HuH-7.5 (cell line): ENCODE data around the gene PPP1R12C.
A peak's percentile ranks its signal among the peaks of the same experiment; 100 is the strongest.

Experiments
- DNase-seq: peaks from one replicate; pipeline ENCODE4 v3.0.0; 2011; ENCODE audit warnings: low spot score

PPP1R12C gene

DNA sequence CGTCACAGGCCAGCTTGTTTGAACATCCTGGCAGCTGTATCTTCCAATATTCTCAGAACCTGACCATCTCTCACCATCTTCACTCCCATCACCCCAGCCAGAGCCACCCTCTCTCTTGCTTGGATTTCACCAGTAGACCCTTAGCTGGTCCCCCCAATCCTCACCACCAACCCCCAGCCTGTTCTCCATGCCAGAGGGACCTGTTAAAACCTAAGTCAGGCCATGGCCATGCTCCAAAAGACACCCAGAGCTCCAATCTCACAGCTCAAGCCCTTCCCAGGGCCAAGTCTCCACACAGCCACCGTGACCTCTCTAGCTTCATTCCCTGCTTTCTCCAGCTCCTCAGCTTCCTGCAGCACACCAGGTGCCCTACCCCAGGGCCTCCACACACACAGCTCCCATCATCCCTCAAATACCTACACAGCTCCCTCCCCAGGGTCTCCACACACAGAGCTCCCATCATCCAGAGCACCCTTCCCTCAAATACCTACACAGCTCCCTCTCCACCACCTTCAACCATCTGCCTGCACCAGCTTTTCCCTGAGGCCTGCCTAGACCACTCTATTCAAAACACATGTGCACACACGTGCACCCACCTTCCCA, 28.0 kb downstream of the PPP1R12C start:
- no peak for DNase-seq

DNA sequence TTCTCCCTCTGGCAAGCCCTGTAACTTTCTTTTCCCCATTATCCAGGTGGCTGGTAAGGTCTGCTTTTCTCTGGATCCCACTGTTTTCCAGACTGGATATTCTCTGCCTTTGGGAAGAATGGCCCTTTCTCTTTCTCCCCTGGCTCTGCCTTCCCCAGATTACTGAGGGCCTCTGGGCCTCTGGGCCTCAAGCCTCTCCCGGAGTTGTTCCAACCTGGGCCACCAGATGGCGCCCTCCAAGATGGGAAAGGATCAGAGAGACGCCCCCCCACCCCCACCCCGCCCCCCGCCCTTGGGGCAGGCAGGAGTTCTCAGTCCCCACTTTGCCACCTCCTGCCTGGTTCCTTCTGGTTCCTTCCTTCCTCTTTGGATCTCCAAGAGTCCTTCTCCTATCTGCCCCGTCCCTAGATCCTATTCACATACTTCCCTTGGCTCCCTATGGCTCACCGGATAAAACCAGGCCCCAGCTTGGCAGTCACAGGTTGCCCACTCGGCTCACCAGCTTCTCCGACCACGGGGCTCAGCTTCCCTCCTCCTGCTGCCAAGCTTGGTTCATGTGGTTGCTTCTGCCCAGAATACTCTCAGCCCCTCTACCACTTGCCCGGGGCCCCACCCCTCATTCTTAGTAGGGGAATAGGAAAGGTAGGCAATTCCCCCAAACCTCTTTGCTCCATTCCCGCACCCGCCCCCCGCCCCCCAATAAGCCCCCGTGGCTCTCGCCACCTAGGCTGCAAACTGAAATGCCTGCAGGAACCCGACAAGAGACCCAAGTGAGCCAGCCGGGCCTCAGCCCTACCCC, 28.7 kb downstream of the PPP1R12C start:
- DNase-seq, result peak; percentile 96

DNA sequence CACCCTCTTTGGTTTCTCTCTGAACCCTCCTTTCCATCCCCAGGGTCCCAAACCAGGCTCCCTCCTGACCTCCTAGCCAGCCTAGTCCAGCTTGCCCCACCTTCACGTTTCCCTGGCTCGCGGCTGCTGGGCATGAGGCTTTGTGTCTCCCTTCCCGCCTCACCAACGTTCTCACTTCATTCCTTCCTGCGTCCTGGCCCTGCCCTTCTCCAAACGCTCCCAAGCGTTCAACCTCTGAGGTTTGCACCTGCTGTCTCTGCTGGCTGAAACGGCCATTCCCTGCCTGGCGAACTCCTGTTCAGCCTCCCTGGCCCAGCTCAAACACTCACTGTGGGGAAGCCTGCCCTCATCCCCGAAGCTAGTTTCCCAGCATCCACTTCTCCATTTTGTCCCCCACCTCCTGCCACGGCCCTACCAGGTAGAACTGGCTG, 29.4 kb downstream of the PPP1R12C start:
- no peak for DNase-seq

DNA sequence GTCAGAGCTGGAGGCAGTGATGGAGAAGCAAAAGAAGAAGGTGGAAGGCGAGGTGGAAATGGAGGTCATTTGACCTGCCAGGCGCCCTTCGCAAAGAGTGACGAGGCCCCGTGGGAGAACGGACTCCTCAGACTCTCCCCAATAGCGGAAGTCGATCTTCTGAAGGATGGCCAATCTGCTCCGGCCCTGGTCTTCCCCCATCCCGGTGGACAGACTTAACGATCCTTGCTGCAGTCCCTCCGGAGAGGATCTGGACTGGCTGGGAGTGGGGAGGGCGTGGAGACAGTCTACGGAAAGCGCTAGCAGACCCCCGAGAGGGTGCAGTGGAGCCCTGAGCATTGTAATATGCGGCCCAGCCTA, 29.9 kb downstream of the PPP1R12C start:
- no peak for DNase-seq

DNA sequence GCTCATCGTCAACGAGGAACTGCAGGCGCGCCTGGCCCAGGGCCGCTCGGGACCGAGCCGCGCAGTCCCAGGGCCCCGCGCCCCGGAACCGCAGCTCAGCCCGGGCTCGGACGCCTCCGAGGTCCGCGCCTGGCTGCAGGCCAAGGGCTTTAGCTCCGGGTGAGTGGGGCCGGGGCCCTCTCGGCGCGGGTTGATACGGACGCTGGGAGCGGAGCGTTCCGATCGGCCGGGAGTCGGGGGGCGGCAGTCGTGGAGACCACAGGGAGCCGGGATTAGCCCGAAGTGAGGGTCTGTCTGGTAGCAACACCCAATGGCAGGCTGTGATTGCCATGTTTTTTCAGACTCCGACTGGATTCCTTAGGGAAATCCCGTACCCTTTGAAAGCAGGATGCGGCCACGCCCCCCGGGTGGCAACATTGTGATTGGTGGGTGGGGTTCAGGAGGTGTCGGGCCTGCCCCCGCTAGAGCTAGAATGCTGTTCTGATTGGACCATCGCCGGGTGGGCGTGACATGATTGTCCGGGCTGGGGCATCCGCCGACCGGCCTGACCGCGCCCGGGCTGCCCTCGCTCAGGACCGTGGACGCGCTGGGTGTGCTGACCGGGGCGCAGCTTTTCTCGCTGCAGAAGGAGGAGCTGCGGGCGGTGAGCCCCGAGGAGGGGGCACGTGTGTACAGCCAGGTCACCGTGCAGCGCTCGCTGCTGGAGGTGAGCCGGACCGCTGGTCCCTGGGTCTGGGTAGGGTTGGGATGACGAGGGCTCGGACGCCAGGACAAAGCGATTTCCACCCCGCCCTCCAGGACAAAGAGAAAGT, 30.5 kb downstream of the PPP1R12C start:
- DNase-seq, result no peak

DNA sequence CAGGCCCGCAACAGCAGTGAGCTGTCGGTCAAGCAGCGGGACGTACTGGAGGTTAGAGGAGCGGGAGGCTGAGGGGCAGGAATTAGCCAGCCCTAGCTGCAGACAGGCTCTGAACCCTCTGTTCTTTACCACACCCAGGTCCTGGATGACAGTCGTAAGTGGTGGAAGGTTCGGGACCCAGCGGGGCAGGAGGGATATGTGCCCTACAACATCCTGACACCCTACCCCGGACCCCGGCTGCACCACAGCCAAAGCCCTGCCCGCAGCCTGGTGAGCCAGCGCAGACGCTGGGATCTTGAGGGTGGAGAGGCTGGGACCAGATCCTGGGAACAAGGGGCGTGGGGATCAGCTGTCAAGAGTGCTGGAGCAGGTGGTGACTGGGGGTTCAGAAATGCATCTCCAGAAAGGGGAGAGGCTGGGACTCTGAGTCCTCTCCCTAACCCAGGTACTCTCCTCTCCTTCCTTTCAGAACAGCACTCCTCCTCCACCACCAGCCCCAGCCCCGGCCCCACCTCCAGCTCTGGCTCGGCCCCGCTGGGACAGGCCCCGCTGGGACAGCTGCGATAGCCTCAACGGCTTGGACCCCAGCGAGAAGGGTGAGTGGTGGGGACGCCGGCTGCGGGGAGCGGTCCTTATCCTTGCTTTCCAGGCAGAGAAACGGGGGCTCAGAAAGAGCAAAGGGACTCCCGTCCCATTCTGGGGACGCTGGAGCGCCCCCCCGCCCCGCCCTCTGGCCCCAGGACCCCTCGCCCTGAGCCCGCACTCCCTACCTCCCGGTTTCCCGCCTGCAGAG, 31.3 kb downstream of the PPP1R12C start:
- DNase-seq, result peak; percentile 47

DNA sequence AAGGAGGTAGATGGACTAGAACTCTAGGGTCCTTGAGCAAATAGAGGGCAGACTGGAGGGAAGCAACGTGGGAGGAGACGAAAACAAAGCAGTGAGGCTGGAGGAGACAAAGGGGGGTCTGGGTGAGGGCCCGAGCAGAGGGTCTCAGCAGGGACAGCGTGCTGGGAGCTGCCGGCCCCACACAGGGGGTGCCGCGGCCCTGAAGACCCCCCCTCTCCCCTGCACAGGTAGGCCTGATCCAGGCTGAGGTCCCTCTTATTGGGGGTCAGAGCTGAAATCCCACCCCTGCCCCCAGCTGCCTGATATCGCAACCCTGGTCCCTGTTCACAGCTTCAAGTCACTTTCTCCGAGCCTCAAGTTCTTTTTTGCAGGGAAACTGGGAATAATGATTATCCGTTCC, 33.0 kb downstream of the PPP1R12C start:
- no peak for DNase-seq

DNA sequence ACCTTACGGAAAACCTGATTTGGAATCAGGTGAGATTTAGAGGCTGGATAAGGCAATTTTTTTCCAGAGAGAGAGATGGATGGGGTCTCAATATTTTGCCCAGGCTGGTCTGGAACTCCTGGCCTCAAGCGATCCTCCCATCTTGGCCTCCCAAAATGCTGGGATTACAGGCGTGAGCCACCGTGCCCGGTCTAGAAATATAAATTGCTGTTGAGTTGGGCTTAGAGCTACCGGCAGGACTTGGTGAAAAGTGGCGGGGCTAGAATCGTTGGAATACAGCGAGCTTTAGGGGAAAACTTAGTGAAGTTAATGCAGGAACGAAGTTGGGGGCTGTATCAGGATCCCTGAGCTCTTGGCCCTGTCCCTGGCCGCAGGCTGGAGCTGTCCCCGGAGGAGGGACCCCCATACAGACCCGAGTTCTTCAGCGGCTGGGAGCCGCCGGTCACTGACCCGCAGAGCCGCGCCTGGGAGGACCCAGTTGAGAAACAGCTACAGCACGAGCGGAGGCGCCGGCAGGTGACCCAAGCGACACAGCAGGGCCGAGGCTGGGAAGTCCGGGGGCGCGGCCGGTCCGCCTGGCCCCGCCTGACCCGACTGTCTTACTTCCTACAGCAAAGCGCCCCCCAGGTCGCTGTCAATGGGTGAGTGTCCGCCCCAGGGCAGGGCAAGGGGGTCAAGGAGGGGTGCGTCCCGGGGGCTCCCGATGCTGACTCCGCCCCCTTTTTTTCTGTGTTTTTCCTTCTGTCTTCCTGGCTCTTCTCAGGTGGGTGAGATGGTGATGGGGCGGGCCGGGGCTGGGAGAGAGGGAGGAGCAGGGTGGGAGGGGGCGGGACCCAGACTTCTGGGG, 34.2 kb downstream of the PPP1R12C start:
- DNase-seq, result peak; percentile 71

DNA sequence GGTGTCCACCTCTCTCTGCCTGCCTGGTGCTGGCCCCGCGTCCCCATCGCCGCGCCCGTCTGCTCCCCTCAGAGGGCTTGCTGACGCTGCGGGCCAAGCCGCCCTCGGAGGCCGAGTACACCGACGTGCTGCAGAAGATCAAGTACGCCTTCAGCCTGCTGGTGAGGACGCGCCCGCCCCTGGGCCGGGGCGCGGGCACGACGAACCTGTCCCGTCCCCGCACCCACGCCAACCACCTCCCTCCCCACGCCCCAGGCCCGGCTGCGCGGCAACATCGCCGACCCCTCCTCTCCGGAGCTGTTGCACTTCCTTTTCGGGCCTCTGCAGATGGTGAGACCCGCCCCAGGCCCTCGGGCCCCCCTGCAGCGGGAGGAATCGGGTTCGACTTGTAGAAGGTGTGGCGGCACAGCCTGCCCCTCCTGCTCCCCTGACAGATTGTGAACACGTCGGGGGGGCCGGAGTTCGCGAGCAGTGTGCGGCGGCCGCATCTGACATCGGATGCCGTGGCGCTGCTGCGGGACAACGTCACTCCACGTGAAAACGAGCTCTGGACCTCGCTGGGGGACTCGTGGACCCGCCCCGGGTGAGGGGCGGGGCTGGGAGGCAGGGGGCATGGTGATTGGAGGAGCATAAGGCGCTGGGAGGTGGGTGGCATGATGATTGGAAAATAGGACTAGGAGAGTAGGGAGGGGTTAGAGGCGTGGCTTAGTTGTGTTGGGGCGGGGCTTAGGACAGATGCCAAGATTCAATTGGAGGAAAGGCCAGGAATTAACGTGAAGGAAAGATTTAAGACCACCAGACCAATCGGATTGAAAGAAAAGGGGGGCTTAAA, 35.2 kb downstream of the PPP1R12C start:
- peak; percentile 69 for DNase-seq

DNA sequence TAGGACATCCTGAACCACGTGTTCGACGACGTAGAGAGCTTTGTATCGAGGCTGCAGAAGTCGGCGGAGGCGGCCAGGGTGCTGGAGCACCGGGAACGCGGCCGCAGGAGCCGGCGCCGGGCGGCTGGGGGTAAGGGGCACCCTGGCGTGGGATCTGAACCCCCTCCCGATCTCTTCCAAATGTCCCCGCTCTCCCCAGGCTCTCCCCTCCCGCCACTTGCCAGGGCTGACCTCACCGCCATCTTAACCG, 35.7 kb downstream of the PPP1R12C start:
- no peak for DNase-seq

DNA sequence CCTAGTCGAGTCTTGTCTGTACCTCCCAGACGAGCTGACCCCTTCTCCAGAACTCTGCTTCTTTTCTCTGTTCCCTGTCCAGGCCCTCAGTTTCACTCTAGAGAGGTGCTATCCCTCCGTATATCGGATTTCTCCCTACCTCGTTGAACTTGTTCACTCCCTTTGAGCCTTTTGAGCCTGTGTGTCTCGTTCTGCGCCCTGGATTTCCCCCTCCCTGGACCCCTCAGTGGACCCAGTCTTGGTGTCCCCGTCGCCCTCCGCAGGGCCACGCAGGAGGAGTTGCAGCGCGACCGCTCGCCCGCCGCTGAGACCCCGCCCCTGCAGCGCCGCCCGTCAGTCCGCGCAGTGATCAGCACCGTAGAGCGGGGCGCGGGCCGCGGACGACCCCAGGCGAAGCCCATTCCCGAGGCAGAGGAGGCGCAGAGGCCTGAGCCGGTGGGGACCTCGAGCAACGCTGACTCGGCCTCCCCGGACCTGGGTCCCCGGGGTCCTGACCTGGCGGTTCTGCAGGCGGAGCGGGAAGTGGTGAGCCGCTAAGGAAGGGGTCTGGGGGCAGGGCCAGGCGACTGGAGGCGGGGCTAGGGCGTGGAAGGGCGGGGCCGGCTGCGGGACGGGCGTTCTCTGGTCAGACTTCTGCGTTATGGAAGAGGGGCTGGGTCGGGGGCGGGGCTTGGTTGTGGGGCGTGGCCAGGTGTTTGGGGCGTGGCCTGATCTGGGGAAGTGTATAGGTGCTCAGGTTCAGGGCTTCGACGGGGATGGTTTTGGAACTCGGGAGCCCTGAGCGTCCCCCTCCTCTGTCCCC, 36.3 kb downstream of the PPP1R12C start:
- DNase-seq, result peak; percentile 95

DNA sequence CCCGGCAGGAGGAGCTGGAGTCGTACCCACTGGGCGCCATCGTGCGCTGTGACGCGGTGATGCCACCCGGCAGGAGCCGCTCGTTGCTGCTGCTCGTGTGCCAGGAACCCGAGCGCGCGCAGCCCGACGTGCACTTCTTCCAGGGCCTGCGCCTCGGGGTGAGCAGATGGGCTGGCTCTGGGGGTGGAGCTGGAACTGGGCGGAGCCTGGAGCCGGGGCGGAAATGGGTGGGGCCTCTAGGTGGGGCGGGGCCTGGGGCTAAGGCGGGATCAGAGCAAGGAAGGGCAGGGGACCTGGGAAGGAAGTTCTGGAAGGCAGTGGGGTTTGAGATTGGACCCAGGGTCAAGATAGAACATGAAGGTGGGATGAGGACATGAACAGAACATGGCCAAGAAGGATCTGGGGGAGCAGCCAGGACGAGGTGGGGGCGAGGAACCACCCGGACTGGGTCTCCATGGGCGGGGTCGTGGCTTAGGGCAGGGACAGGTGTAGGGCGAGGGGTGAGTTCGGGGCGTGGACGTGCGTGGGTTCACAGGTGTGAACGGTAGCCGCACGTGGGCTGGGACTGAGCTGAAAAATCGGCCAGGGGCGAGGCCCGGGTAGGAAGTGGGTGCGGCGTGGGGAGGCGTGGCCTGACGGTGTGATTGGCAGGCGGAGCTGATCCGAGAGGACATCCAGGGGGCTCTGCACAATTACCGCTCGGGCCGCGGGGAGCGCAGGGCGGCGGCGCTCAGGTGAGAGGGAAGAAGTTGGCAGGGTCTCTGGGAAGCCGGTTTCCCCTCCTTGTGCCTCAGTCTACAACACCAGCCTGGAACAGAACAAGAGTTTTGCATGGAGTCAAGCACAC, 37.1 kb downstream of the PPP1R12C start:
- DNase-seq, result peak; percentile 75

DNA sequence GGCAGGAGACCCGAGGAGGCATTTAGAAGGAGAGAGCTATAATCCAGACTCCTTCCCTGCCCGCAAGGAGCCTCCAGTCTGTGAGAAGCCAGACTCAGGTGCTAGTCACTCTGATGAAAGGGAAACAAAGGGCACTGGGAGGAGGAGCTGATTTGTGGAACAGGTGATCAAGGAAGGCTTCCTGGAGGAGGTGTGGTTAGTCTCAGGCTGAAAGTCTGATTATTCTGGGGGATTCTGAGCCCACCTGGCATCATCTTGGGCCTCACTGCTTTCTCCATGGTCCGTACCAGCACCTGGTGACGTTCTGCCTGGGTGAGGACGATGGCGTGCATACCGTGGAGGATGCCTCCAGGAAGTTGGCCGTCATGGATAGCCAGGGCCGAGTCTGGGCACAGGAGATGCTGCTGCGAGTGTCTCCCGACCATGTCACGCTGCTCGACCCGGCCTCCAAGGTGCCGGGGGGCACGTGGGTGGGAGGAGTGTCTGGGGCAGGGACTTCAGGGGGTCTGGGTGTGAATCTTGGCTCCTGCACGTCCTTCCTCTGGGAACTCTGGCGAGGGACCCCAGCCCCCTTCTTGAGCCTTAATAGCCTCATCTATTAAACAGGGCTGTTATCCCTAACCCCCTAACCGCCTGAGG, 37.9 kb downstream of the PPP1R12C start:
- DNase-seq, result peak; percentile 4

DNA sequence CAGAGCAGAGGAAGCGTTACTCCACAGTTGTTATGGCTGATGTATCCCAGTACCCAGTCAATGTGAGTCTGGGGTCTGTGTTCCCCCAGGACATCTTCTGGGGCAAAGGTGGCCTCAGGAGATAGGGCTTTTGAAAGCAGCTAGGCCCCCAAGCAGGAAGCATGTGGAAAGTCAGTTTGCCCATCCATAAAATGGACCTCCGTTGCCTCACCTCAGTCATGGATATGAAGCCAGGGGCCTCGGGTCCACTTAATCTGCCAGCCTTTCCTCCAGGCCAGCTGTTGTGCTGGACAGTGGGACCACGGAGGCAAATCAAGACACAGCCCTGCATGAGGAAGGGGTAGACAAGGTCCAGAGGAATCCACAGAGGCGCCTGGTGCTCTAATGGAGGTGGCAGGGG, 38.4 kb downstream of the PPP1R12C start:
- DNase-seq, result peak; percentile 4

DNA sequence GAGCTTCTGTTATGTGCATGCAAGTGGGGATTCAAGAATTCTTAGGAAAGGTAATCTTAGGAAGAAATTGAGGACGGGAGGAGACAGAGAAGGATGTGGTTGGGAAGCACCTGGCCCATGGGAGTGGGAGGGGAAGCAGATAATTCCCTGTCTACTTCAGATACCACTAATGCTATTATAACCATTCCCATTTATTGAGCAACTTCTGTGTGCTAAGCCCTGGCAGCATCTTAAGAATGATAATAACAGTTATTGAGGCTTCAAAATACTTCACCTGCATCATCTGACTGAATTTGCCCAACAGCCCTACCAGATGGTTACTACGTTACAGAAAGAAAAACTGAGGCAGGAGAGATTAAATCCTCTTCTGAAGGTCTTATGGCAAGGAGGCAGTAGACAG, 40.3 kb downstream of the PPP1R12C start:
- DNase-seq, result peak; percentile 1

DNA sequence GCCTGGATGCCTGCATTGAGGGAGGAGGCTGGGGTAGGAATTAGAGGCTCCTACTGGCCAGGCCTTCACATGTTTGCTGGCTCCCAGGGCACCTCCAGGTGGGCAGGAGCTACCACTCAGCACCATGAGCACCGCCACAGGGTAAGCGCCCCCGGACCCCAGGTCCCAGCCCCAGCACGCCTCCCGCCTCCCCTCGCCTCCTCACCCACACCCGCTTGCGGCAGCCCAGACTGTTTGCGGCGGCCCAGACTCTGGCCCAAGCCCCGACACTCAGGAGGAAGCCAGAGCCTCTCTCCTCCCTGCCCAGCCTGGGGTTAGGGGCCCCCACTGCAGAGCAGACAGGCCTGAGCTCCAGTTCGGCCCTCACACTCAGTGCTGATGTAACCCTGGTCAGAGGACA, 41.1 kb downstream of the PPP1R12C start:
- DNase-seq, result no peak

DNA sequence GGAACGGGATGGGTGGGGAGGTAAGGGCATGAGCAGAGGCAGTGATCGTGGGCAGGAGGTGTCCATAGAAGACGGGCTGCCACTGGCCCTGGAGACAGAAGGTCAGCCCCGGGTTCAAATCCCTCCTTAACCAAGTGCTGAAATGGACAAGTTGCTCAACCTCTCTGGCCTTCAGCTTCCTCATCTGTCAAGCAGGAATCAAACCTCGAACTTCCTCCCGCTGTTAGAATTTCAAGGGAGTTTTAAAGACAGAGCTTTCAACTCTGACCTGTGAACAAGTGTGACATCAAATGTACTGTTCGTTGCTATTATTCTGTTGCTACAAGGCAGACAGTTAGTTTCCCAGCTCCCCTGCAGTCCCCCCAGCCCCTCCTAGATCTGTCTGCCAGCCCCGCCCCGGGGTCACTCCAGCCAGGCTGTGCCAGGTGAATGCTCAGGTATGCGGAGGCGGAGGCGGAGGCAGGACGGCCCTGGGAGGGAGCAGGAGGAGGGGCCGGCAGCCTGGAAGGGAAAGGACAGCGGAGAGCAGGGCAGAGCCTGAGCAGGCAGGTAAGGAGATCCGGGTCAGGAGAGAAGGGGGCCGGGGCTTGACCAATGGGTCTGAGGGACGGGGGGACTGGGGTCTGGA, 42.0 kb downstream of the PPP1R12C start, which contains the start of gene EPS8L1:
TSS of gene EPS8L1 (plus strand) at position 499 of the 628 bp plus-strand sequence. CDS start 576 bp downstream, outside the sequence.
- DNase-seq, result no peak

DNA sequence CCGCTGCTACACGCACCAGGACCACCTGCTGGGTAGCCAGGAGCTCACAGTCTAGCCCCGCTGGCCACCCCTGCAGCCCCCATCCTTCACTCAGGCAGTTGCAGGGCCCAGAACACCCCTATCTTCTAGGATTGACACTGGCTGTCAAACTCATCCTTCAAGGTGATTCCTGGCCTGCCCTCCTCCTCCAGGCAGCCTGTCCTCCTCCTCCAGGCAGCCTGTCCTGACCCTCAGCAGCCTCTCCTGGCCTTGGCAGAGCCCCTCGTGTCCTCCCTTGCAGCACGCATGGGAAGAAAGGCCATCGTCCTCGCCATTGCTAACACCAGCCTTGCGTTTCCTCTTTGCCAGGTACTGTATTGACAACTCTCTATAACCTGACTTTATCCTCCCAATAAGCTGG, 45.5 kb downstream of the PPP1R12C start:
- no peak for DNase-seq
